HUES6 (cell line): Measurements from ENCODE around the gene TAGLN3.

Source experiments
- H3K27ac ChIP-seq: 2 replicates; pipeline ENCODE4 v1.7.0; 2013; ENCODE audit warnings: low read depth, mild to moderate bottlenecking, low read length, inconsistent platforms
- H3K27me3 ChIP-seq: 2 replicates; pipeline ENCODE4 v1.6.1; 2013; ENCODE audit warnings: low read length; ENCODE audit not compliant: control insufficient read depth, insufficient read depth
- H3K36me3 ChIP-seq: 2 replicates; pipeline ENCODE4 v1.6.1; 2013; ENCODE audit warnings: low read length; ENCODE audit not compliant: control insufficient read depth, insufficient read depth
- H3K4me1 ChIP-seq: 2 replicates; pipeline ENCODE4 v1.6.1; 2013; ENCODE audit warnings: low read length; ENCODE audit not compliant: control insufficient read depth, insufficient read depth
- H3K4me3 ChIP-seq: 2 replicates; pipeline ENCODE4 v1.5.1; 2013; ENCODE audit warnings: low read depth, low read length
- H3K9ac ChIP-seq: one replicate; pipeline ENCODE4 v1.6.1; 2013; ENCODE audit warnings: mild to moderate bottlenecking, low read length
- H3K9me3 ChIP-seq: 2 replicates; pipeline ENCODE4 v1.6.1; 2013; ENCODE audit warnings: low read depth, low read length; ENCODE audit not compliant: control insufficient read depth, insufficient read depth

TAGLN3 gene

DNA sequence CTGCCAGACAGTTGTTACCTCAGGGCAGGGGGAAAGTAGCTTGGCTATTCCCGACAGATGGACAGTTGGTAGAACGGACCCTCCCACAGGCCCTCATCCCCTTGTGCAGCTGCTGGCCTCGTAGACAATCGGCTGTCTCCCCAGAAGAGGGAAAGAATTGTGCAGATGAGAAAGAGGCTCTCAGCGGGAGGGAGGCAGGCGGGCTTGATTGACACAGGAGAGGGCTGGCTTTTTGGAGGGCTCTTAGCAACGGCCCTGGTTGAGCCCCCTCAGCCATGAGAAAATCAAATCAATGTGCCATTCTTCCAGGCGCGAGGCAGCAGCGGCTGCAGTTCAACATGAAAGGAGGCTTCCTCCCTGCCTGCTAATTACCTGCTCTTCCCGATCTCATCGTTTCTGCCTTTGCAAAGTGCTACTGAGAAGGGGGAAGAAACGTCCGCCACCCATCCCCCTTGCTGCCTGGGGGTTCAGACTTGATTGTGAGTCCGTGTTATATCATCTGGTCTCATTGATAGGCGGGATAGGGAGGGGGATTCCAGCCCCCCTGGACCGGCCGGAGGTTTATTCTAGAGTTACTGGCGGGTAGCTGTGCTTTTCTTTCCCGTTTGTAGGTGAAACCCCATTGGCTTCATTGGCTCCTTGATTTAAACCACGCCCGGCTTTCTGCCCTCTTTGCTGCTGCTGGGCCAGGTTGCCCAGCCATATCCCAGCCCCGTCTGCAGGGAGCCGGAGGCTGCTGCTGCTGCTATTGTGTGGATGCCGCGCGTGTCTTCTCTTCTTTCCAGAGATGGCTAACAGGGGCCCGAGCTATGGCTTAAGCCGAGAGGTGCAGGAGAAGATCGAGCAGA is at the start of gene TAGLN3:
Gene TAGLN3 (plus strand): TSS at position 287 of the 848 bp plus-strand sequence. CDS start 501 bp downstream, at position 788.
- no peaks in the 10 kb centered on the region for H3K9me3 ChIP-seq
- H3K4me3 ChIP-seq = peak within 1 kb of the TSS; percentile 80
- peak within 1 kb of the TSS; percentile 29 for H3K9ac ChIP-seq
- peaks cover 17% of the 10 kb centered on the region for H3K27me3 ChIP-seq
- H3K36me3 ChIP-seq = no peaks in the 10 kb centered on the region
- no peak within 1 kb of the TSS for H3K27ac ChIP-seq
- H3K4me1 ChIP-seq = peaks cover 30% of the 10 kb centered on the region

GRCh38 chr3:111949712-111950111 is 49.0 kb upstream of the TAGLN3 start:
- H3K4me1 ChIP-seq = peaks cover 14% of the 10 kb centered on the region
- H3K27ac ChIP-seq = no peak overlapping the region
- no peaks in the 10 kb centered on the region for H3K27me3 ChIP-seq
- H3K9ac ChIP-seq = no peak overlapping the region
- H3K4me3 ChIP-seq = no peak overlapping the region
- H3K36me3 ChIP-seq = peaks cover 4% of the 10 kb centered on the region; the same call in 1 of the 2 replicates
- no peaks in the 10 kb centered on the region for H3K9me3 ChIP-seq

GRCh38 chr3:111951032-111951431 is 47.7 kb upstream of the TAGLN3 start:
- Histone ChIP-seq H3K9me3 (no peaks in the 10 kb centered on the region), H3K27ac (no peak overlapping the region), H3K9ac (no peak overlapping the region), H3K27me3 (no peaks in the 10 kb centered on the region; the same call in 1 of the 2 replicates), H3K36me3 (peaks cover 4% of the 10 kb centered on the region; the same call in 1 of the 2 replicates), H3K4me3 (no peak overlapping the region), H3K4me1 (peaks cover 15% of the 10 kb centered on the region)

- Histone ChIP-seq H3K36me3 (peaks cover 4% of the 10 kb centered on the region; the same call in 1 of the 2 replicates), H3K27me3 (no peaks in the 10 kb centered on the region; the same call in 1 of the 2 replicates), H3K9me3 (no peaks in the 10 kb centered on the region), H3K4me1 (peaks cover 25% of the 10 kb centered on the region), H3K27ac (no peak overlapping the region), H3K4me3 (no peak overlapping the region), H3K9ac (no peak overlapping the region)
These were observed 46.6 kb upstream of the TAGLN3 start for GRCh38 chr3:111952086-111952485.

DNA sequence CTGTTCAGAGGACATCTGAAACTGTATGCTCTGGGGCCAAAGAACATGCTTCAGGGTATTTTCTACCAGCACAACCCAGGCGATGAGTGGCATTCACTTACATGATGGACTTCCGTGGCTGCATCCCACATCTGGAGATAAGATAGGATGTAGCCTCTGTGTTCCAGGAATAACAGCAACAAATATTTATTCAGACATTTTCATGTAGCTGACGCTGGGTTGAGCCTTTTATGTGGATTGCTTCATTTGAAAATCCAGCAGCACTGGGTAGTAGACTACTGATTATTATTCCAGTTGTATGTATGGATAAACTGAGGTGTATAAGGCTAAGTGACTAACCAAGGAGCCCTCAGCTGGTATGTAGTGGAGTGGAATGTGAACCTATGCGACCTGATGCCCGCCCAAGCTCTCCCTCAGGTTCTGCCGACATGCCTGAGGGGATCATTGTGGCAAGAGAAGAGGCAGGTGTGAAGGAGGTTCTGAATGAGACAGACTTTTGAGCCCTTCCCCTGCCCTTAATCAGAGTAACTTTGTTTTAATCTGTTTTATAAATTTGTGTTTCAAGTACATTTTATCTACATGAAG is 45.8 kb upstream of the TAGLN3 start:
- Histone ChIP-seq H3K4me3 (no peak overlapping the region), H3K9ac (no peak overlapping the region), H3K9me3 (no peaks in the 10 kb centered on the region), H3K36me3 (peaks cover 4% of the 10 kb centered on the region; the same call in 1 of the 2 replicates), H3K27me3 (no peaks in the 10 kb centered on the region; the same call in 1 of the 2 replicates), H3K27ac (no peak overlapping the region), H3K4me1 (peaks cover 33% of the 10 kb centered on the region)

DNA sequence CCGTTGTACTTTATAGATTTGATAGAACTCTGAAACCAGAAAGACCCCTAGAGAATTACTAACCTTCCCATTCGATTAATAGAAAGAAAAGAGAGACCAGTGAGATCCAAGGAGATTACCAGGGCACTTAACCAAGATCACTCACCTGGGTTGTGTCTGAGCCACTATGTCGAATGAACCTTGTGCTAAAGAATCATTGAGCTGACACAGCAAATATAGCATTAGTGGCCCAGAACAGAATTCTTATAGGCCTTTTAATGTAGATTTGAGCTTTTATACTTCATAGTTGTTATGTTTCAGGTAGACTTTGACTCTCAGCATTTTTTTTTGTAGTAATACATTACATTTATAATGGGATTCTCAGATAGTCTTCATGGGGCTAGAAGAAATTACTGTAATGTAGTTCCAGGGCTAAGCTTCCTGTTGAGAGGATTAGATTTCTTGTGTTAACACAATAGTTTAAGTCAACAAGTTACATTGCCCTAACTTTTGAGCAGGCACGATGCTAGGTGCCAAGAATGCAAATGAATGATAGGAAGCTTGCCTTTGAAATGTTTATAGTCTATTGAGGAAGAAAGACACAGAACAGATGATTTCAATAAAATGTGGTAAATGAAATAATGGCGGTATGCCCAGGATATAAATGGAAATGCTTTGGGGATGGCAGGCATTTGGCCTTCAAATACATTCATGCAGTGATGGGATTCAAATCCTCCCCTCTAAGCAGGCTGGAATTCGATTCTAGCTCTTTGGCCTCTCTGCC is 44.3 kb upstream of the TAGLN3 start:
- no peak overlapping the region for H3K4me3 ChIP-seq
- no peaks in the 10 kb centered on the region; the same call in 1 of the 2 replicates for H3K36me3 ChIP-seq
- H3K9me3 ChIP-seq = no peaks in the 10 kb centered on the region
- no peak overlapping the region for H3K27ac ChIP-seq
- peaks cover 45% of the 10 kb centered on the region for H3K4me1 ChIP-seq
- H3K9ac ChIP-seq = no peak overlapping the region
- no peaks in the 10 kb centered on the region; the same call in 1 of the 2 replicates for H3K27me3 ChIP-seq

DNA sequence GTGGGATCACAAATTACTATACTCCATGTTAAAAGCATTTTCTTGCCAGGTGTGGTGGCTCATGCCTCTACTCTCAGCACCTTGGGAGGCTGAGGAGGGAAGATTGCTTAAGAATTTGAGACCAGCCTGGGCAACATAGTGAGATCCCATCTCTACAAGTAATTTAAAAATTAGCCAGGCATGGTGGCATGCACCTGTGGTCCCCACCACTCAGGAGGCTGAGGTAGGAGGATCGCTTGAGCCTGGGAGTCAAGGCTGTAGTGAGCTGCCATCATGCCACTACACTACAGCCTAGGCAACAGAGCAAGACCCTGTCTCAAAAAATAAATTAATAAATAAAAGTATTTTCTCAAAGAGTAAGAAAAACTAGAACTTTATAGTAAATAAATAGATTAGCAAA is 42.8 kb upstream of the TAGLN3 start:
- Histone ChIP-seq H3K4me3 (no peak overlapping the region), H3K27me3 (no peaks in the 10 kb centered on the region; the same call in 1 of the 2 replicates), H3K27ac (no peak overlapping the region), H3K36me3 (no peaks in the 10 kb centered on the region; the same call in 1 of the 2 replicates), H3K9me3 (no peaks in the 10 kb centered on the region), H3K9ac (no peak overlapping the region), H3K4me1 (peaks cover 45% of the 10 kb centered on the region)

DNA sequence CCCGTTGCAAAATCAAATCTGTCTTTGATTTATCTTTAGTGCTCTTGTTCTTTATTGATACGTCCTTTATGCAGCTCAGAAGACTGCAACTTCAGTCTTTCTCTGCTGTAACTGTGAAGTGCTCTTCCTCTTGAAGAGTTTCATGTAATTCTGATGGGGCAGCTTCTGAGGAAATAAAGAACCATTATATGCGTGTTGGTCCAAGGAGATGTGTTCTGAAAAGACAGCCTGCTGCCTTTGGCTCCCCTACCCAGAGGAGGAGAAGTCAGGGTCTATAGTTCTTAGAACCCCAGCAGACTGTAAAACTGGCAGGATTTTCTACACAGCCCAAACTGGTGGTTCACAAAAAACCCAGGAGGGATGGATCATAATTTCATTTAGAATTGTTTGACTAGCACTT is 42.3 kb upstream of the TAGLN3 start:
- Histone ChIP-seq H3K4me3 (no peak overlapping the region), H3K27ac (no peak overlapping the region), H3K27me3 (no peaks in the 10 kb centered on the region; the same call in 1 of the 2 replicates), H3K4me1 (peaks cover 46% of the 10 kb centered on the region), H3K9ac (no peak overlapping the region), H3K9me3 (no peaks in the 10 kb centered on the region), H3K36me3 (no peaks in the 10 kb centered on the region; the same call in 1 of the 2 replicates)

- peak overlapping the region; percentile 10 for H3K9ac ChIP-seq
- no peak overlapping the region for H3K4me3 ChIP-seq
- H3K36me3 ChIP-seq = no peaks in the 10 kb centered on the region; the same call in 1 of the 2 replicates
- H3K4me1 ChIP-seq = peaks cover 52% of the 10 kb centered on the region
- H3K9me3 ChIP-seq = no peaks in the 10 kb centered on the region
- peak overlapping the region; percentile 22; the same call in 1 of the 2 replicates for H3K27ac ChIP-seq
- H3K27me3 ChIP-seq = no peaks in the 10 kb centered on the region; the same call in 1 of the 2 replicates
These were observed 41.6 kb upstream of the TAGLN3 start for GRCh38 chr3:111956995-111957734.

DNA sequence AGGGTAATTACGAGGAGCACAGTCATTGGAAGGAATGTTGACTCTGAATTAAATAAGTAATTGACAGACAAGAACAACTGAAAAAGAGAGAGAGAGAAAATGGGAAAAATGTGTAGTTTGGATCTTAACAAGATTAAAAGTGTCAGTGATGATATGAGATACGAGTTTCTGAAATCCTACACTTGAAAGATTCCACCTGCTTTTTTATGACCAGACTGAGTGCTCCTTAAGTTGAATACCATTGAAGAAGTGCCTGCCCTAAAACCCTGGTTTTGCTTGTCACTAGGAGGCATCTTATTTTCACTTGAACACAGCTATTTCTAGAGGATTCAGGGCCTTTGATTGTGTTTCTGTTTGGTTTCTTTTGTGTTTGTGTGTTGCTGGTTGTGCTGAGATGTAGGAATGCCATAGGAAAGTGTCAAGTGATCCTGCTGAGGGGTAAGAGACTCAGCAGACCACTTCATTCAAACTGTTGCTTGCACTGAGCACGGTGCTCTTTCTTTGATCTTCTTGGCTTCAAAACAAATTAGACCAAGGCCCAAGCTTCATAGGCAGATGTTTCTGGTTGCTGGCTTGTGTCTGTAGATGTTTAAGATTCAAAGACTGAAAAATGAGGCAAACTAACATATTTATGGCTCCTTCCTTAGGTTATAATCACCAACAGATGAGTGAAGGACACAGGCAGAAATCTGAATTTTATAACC is 37.1 kb upstream of the TAGLN3 start:
- Histone ChIP-seq H3K4me1 (peaks cover 32% of the 10 kb centered on the region), H3K27ac (no peak overlapping the region), H3K36me3 (no peaks in the 10 kb centered on the region; the same call in 1 of the 2 replicates)

More for the DNA sequence above, 37.1 kb upstream of the TAGLN3 start:
- no peaks in the 10 kb centered on the region for H3K9me3 ChIP-seq
- H3K4me3 ChIP-seq = no peak overlapping the region
- H3K9ac ChIP-seq = no peak overlapping the region
- no peaks in the 10 kb centered on the region for H3K27me3 ChIP-seq
